ENCODE results near the gene RASL10A. TPM values are rescaled to one million over a fixed set of nuclear protein-coding genes. Genes with fewer than 3 reads are reported as not detected.

Gene RASL10A
- total and polyA plus RNA-seq, 2 donors (not counting 1 experiment from before 2014, with no cell fraction given): not detected

DNA sequence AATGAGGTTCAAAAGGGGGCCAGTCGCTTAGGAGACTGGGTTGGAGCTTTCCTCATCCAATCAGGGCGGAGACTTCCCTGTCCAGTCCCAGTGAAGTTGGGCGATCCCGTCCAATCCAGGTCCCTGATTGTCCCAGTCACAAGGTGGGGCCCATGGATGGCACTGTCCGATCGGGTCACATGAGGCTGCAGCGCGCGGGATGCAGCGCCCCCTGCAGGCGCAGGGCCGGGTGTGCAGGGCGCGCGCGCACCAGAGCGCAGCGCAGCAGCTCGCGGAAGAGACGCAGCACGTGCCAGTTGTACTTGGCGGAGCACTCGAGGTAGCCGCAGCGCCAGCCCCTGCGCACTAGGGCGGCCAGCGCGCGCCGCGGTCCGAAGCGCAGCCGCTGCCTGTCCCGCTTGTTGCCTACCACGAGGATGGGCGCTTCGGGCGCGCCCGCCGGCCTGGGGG lies 2.3 kb downstream of the RASL10A start:
- H3K9me3 ChIP-seq (ENCODE audit: control insufficient read depth, insufficient read depth, low read depth, low read length): no peaks in the 10 kb centered on the region
- no peak overlapping the region for H2AFZ ChIP-seq (ENCODE audit: low read length)
- TF ChIP-seq EZH2 (IDR thresholded peaks at IDR 0.05; ENCODE audit: low read length, missing control alignments): no peak
- TF ChIP-seq, protein P1, sequence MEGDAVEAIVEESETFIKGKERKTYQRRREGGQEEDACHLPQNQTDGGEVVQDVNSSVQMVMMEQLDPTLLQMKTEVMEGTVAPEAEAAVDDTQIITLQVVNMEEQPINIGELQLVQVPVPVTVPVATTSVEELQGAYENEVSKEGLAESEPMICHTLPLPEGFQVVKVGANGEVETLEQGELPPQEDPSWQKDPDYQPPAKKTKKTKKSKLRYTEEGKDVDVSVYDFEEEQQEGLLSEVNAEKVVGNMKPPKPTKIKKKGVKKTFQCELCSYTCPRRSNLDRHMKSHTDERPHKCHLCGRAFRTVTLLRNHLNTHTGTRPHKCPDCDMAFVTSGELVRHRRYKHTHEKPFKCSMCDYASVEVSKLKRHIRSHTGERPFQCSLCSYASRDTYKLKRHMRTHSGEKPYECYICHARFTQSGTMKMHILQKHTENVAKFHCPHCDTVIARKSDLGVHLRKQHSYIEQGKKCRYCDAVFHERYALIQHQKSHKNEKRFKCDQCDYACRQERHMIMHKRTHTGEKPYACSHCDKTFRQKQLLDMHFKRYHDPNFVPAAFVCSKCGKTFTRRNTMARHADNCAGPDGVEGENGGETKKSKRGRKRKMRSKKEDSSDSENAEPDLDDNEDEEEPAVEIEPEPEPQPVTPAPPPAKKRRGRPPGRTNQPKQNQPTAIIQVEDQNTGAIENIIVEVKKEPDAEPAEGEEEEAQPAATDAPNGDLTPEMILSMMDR (conservative IDR thresholded peaks at IDR 0.05 in 1 of 2, IDR thresholded peaks at IDR 0.05 in 1 of 2; ENCODE audit: low read depth in 1 of 2, low read length in 2 of 2): peak; percentile 42 to 48
- peak in 1 of 2 donors; percentile 47 for DNase-seq (ENCODE audit: low read depth in 2 of 2)
- no peak overlapping the region for H3K4me2 ChIP-seq (ENCODE audit: extremely low read depth, insufficient read depth, low read length)
- peaks cover 16% of the 10 kb centered on the region for H3K4me1 ChIP-seq (ENCODE audit: control insufficient read depth, extremely low read depth, insufficient read depth, low read length)
- peaks cover 7% of the 10 kb centered on the region for H3K79me2 ChIP-seq (ENCODE audit: control insufficient read depth, insufficient read depth, low read length)
- no peak overlapping the region for H3K4me3 ChIP-seq (replicated peaks in 1 of 4; ENCODE audit: control extremely low read depth in 1 of 4, insufficient read depth in 1 of 4, low read depth in 3 of 4, low read length in 4 of 4)
- H3K27me3 ChIP-seq (ENCODE audit: control insufficient read depth, insufficient read depth, low read length): peaks cover 34% of the 10 kb centered on the region
- peaks cover 8% of the 10 kb centered on the region for H3K36me3 ChIP-seq (ENCODE audit: control insufficient read depth, insufficient read depth, low read length)
- no peaks in the 10 kb centered on the region for H4K20me1 ChIP-seq (ENCODE audit: control insufficient read depth, extremely low read depth, insufficient read depth, low read length)
- no peak overlapping the region for H3K9ac ChIP-seq (ENCODE audit: insufficient read depth, low read length)
- H3K27ac ChIP-seq (ENCODE audit: insufficient read depth, low read length): no peak overlapping the region

DNA sequence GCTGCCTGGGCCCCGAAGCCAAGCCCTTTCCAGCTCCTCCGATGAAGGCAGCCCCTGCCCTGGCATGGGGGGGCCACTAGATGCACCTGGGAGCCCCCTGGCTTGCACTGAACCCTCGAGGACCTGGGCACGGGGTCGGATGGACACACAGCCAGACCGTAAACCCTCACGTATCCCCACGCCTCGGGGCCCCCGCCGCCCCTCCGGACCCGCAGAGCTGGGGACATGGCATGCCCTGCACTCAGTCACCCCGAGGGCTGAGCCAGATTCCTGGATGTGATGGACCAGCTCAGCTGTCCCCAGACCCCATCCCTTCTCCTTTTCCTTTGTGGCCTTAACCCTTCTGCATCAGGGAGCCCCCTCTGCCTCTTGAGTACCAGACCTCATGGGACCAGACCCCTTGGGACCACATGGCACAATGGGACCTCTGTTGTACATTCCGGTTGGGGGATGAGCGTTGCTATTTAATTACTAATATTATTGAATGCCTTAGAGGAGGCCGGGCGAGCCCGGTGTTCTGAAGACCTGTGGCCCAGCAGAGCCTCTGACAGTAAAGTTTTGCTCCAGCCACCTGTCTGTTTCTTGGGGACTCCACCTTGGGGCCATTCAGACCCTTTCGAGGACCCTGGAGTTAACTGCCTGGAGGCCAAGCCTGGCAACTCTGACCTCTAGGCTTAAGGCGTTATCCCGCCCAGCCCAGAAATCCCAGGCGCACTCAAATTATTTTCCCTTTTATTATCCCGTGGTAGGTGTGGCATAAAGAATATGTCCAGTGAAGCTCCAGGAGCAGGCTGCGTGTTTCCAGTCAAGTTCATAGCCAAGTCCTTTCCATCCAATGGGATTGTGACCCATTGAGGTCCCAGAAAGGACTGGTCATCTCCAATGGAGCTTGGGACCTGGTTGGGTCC lies 3.0 kb downstream of the RASL10A start:
- H3K36me3 ChIP-seq (ENCODE audit: control insufficient read depth, insufficient read depth, low read length): peaks cover 8% of the 10 kb centered on the region
- peaks cover 13% of the 10 kb centered on the region for H3K79me2 ChIP-seq (ENCODE audit: control insufficient read depth, insufficient read depth, low read length)
- H3K9ac ChIP-seq (ENCODE audit: insufficient read depth, low read length): no peak overlapping the region
- no peak overlapping the region for H3K4me3 ChIP-seq (replicated peaks in 1 of 4; ENCODE audit: control extremely low read depth in 1 of 4, insufficient read depth in 1 of 4, low read depth in 3 of 4, low read length in 4 of 4)
- H3K4me1 ChIP-seq (ENCODE audit: control insufficient read depth, extremely low read depth, insufficient read depth, low read length): peaks cover 17% of the 10 kb centered on the region
- no peak for DNase-seq (ENCODE audit: low read depth in 2 of 2)
- no peak overlapping the region for H2AFZ ChIP-seq (ENCODE audit: low read length)
- H3K27ac ChIP-seq (ENCODE audit: insufficient read depth, low read length): no peak overlapping the region
- H3K9me3 ChIP-seq (ENCODE audit: control insufficient read depth, insufficient read depth, low read depth, low read length): no peaks in the 10 kb centered on the region
- H4K20me1 ChIP-seq (ENCODE audit: control insufficient read depth, extremely low read depth, insufficient read depth, low read length): no peaks in the 10 kb centered on the region
- H3K27me3 ChIP-seq (ENCODE audit: control insufficient read depth, insufficient read depth, low read length): peaks cover 34% of the 10 kb centered on the region
- H3K4me2 ChIP-seq (ENCODE audit: extremely low read depth, insufficient read depth, low read length): no peak overlapping the region
- TF ChIP-seq, protein P1 (conservative IDR thresholded peaks at IDR 0.05 in 1 of 2, IDR thresholded peaks at IDR 0.05 in 1 of 2; ENCODE audit: low read depth in 1 of 2, low read length in 2 of 2): no peak
- TF ChIP-seq EZH2 (IDR thresholded peaks at IDR 0.05; ENCODE audit: low read length, missing control alignments): no peak

DNA sequence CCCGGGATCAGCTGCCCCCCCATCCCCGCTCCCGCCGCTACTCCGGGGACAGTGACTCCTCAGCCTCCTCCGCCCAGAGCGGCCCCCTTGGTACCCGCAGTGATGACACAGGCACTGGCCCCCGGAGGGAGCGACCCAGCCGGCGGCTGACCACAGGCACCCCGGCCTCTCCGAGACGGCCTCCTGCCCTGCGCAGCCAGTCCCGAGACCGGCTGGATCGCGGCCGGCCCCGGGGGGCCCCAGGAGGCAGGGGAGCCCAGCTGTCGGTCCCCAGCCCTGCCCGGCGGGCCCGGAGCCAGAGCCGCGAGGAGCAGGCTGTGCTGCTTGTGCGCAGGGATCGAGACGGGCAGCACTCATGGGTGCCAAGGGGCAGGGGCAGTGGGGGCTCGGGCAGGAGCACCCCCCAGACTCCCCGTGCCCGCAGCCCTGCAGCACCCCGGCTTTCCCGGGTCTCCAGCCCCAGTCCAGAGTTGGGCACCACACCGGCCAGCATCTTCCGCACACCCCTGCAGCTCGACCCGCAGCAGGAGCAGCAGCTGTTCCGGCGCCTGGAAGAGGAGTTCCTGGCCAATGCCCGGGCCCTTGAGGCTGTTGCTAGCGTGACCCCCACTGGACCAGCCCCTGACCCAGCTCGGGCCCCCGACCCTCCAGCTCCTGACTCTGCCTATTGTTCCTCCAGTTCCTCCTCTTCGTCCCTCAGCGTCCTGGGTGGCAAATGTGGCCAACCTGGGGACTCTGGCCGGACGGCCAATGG lies 3.9 kb downstream of the RASL10A start:
- H3K36me3 ChIP-seq (ENCODE audit: control insufficient read depth, insufficient read depth, low read length): peaks cover 8% of the 10 kb centered on the region
- H3K4me2 ChIP-seq (ENCODE audit: extremely low read depth, insufficient read depth, low read length): peak overlapping the region; percentile 64
- peaks cover 14% of the 10 kb centered on the region for H3K79me2 ChIP-seq (ENCODE audit: control insufficient read depth, insufficient read depth, low read length)
- no peak for TF ChIP-seq EZH2 (IDR thresholded peaks at IDR 0.05; ENCODE audit: low read length, missing control alignments)
- TF ChIP-seq, protein P1 (conservative IDR thresholded peaks at IDR 0.05 in 1 of 2, IDR thresholded peaks at IDR 0.05 in 1 of 2; ENCODE audit: low read depth in 1 of 2, low read length in 2 of 2): no peak
- H3K4me3 ChIP-seq (replicated peaks in 1 of 4; ENCODE audit: control extremely low read depth in 1 of 4, insufficient read depth in 1 of 4, low read depth in 3 of 4, low read length in 4 of 4): peak overlapping the region in 1 of 4 experiments; percentile 40
- H3K9me3 ChIP-seq (ENCODE audit: control insufficient read depth, insufficient read depth, low read depth, low read length): no peaks in the 10 kb centered on the region
- peak overlapping the region; percentile 76 for H3K27ac ChIP-seq (ENCODE audit: insufficient read depth, low read length)
- DNase-seq (ENCODE audit: low read depth in 2 of 2): no peak
- no peaks in the 10 kb centered on the region for H4K20me1 ChIP-seq (ENCODE audit: control insufficient read depth, extremely low read depth, insufficient read depth, low read length)
- H3K4me1 ChIP-seq (ENCODE audit: control insufficient read depth, extremely low read depth, insufficient read depth, low read length): peaks cover 17% of the 10 kb centered on the region
- no peak overlapping the region for H2AFZ ChIP-seq (ENCODE audit: low read length)
- peaks cover 30% of the 10 kb centered on the region for H3K27me3 ChIP-seq (ENCODE audit: control insufficient read depth, insufficient read depth, low read length)
- peak overlapping the region; percentile 61 for H3K9ac ChIP-seq (ENCODE audit: insufficient read depth, low read length)

All from fibroblast of lung (primary cell).